Fibroblast of the conjunctiva (primary cell): ENCODE data around the gene CD3E.

Experiments
- DNase-seq: peaks from one replicate; pipeline ENCODE4 v3.0.0-alpha.2; 2010; ENCODE audit warnings: low read depth

Gene CD3E

DNA sequence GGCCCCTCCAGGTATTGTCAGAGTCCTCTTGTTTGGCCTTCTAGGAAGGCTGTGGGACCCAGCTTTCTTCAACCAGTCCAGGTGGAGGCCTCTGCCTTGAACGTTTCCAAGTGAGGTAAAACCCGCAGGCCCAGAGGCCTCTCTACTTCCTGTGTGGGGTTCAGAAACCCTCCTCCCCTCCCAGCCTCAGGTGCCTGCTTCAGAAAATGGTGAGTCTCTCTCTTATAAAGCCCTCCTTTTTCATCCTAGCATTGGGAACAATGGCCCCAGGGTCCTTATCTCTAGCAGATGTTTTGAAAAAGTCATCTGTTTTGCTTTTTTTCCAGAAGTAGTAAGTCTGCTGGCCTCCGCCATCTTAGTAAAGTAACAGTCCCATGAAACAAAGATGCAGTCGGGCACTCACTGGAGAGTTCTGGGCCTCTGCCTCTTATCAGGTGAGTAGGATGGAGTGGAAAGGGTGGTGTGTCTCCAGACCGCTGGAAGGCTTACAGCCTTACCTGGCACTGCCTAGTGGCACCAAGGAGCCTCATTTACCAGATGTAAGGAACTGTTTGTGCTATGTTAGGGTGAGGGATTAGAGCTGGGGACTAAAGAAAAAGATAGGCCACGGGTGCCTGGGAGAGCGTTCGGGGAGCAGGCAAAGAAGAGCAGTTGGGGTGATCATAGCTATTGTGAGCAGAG, at the start of gene CD3E:
Gene CD3E (plus strand): TSS at position 163 of the 681 bp plus-strand sequence. CDS start 223 bp downstream, at position 386.
- DNase-seq, result no peak

GRCh38 chr11:118258410-118258809, 46.1 kb upstream of the CD3E start:
- no peak for DNase-seq

GRCh38 chr11:118259138-118259537, 45.4 kb upstream of the CD3E start:
- DNase-seq, result no peak

DNA sequence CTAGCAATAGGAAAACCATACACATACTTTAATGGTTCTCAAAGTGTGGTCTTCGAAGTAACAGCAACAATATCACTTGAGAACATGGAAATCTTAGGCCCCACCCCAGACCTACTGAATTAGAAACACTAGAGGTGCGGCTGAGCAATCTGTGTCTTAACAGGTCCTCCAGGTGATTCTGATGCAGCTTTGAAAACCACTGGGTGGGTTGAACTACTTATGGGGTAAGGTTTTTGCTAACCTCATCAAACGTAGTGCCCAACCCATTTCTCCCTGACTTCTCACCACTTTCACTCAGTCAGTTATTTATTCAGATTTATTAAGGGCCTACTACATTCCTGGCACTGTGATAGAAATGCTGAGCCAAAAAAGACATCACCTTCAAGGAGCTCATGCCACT, 44.2 kb upstream of the CD3E start:
- DNase-seq, result no peak

DNA sequence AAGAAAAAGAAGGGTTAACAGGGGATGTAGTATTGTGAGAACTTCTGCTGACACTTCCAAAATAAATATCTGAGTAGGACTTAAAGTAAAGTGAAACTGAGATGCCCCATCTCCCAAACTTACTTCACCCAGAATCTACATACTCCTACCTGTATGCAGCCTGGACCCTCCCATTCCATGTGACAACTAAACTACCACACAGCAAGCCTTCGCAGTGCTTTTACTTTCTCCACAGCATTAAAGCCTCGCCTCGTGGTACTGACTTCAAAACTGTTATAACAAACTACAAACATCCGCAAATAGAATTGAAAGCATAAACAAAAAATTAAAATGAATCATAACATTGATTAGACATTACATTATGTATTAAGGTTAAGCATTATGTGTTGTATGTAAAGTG, 41.4 kb upstream of the CD3E start:
- no peak for DNase-seq

- no peak for DNase-seq
Observed at GRCh38 chr11:118263695-118264568, 40.6 kb upstream of the CD3E start, which contains the start of gene MPZL2. Gene MPZL2 (minus strand): TSS chr11:118264297. CDS start chr11:118264153, 144 bp downstream.

GRCh38 chr11:118264569-118265465, 39.7 kb upstream of the CD3E start:
- DNase-seq, result no peak

GRCh38 chr11:118265954-118266353, 38.6 kb upstream of the CD3E start:
- no peak for DNase-seq

- no peak for DNase-seq
Observed at GRCh38 chr11:118267486-118267885, 37.0 kb upstream of the CD3E start.

- no peak for DNase-seq
Observed at GRCh38 chr11:118272001-118272400, 32.5 kb upstream of the CD3E start.

GRCh38 chr11:118274186-118274585, 30.3 kb upstream of the CD3E start:
- no peak for DNase-seq

GRCh38 chr11:118275176-118275575, 29.4 kb upstream of the CD3E start:
- no peak for DNase-seq

GRCh38 chr11:118276422-118276821, 28.1 kb upstream of the CD3E start:
- no peak for DNase-seq

GRCh38 chr11:118277312-118277711, 27.2 kb upstream of the CD3E start:
- DNase-seq, result no peak

- no peak for DNase-seq
Observed at GRCh38 chr11:118281284-118281683, 23.2 kb upstream of the CD3E start.

GRCh38 chr11:118282606-118283005, 21.9 kb upstream of the CD3E start:
- DNase-seq, result no peak

DNA sequence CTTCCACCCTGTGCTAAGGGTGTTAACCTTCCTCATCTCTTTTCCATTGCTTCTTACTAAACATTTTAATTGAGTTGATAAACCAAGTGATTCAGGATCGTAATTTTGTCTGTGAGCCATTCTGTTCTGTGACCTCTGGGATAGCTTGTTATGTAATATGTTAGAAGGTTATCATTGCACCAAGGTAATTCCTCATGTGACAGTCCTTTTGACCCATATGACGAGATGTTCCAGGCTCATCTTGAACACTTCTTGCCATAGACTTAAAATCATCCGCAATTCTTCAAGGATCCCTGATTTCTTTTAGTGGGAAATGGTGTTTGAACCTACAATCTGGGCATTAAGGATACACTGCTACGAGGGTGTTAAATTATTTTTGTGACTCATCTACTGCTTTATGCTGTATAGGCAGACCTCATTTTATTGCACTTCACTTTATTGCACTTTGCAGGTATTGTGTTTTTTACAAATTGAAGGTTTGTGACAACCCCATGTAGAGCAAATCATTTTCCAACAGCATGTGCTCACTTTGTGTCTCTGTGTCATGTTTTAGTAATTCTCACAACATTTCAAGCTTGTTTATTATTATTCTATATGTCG, 21.4 kb upstream of the CD3E start:
- no peak for DNase-seq

- no peak for DNase-seq
Observed at GRCh38 chr11:118283756-118284350, 20.7 kb upstream of the CD3E start.

GRCh38 chr11:118286545-118286944, 18.0 kb upstream of the CD3E start:
- DNase-seq, result no peak

DNA sequence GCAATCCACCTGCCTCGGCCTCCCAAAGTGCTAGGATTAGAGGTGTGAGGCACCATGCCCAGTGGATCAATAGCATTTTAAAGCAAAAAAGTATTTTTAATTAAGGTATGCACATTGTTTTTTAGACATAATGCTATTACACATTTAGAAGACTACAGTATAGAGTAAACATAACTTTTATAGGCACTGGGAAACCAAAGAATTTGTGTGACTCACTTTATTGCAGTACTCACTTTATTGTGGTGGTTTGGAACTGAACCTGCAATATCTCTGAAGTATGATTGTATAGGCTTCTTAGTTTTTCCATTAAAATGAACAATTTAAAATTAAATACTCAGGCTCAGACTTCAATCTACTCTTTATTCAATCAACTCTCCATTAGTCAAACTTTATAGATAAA, 17.5 kb upstream of the CD3E start:
- DNase-seq, result no peak

DNA sequence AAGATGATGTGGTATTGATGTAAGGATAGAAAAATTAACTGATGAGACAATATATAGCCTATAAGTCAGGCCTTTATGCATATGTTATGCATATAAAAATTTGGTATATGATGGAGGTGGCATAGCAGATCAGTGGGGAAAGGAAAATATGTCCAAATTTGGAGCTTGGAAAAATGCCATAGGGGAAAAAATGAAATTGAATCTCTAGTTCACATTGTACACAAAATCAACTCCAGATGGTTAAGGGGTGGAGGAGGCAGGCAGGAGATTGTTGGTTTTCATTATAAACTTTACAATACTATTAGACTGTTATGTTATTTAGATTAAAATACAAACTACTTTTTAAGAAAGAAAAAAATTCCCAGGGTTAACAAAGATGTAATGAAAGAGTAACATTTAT, 15.1 kb upstream of the CD3E start:
- DNase-seq, result peak; percentile 29
